HG02623 (cell line): ENCODE measurements around the gene HSPA12A.
"Not testable (repeated sequence)": the region's sequence is repeated elsewhere in the genome, so short reads cannot be mapped to it uniquely, and the experiment has no call there.

Source experiments
- ATAC-seq: cut with Tn5 transposase; IDR thresholded peaks from one replicate; pipeline ENCODE4 v1.9.1; 2021; ENCODE audit warnings: moderate library complexity; ENCODE audit not compliant: unreplicated experiment

Gene HSPA12A

GRCh38 chr10:116720241-116720643 lies 22.1 kb downstream of the HSPA12A start:
- no peak for ATAC-seq

- no peak for ATAC-seq
Measured at GRCh38 chr10:116719804-116720203, 22.6 kb downstream of the HSPA12A start.

- no peak for ATAC-seq
Measured at GRCh38 chr10:116718058-116718457, 24.3 kb downstream of the HSPA12A start.

- no peak for ATAC-seq
Measured at GRCh38 chr10:116716381-116716780, 26.0 kb downstream of the HSPA12A start.

GRCh38 chr10:116715839-116716377 lies 26.5 kb downstream of the HSPA12A start:
- ATAC-seq, result no peak

- ATAC-seq, result no peak
Measured at GRCh38 chr10:116715341-116715740, 27.0 kb downstream of the HSPA12A start.

- no peak for ATAC-seq
Measured at GRCh38 chr10:116713846-116714245, 28.5 kb downstream of the HSPA12A start.

- ATAC-seq, result no peak
Measured at GRCh38 chr10:116712989-116713543, 29.3 kb downstream of the HSPA12A start.

- no peak for ATAC-seq
Measured at GRCh38 chr10:116712519-116712918, 29.8 kb downstream of the HSPA12A start.

- ATAC-seq, result not testable (repeated sequence)
Measured at GRCh38 chr10:116711803-116712202, 30.6 kb downstream of the HSPA12A start.

GRCh38 chr10:116710076-116710475 lies 32.3 kb downstream of the HSPA12A start:
- no peak for ATAC-seq

GRCh38 chr10:116708877-116709276 lies 33.5 kb downstream of the HSPA12A start:
- no peak for ATAC-seq

- no peak for ATAC-seq
Measured at GRCh38 chr10:116708391-116708821, 34.0 kb downstream of the HSPA12A start.

- no peak for ATAC-seq
Measured at GRCh38 chr10:116707981-116708380, 34.4 kb downstream of the HSPA12A start.

GRCh38 chr10:116706281-116706680 lies 36.1 kb downstream of the HSPA12A start:
- no peak for ATAC-seq

GRCh38 chr10:116705498-116705897 lies 36.9 kb downstream of the HSPA12A start:
- no peak for ATAC-seq

GRCh38 chr10:116704926-116705325 lies 37.4 kb downstream of the HSPA12A start:
- ATAC-seq, result no peak

- ATAC-seq, result no peak
Measured at GRCh38 chr10:116702165-116702564, 40.2 kb downstream of the HSPA12A start.

GRCh38 chr10:116699471-116700150 lies 42.8 kb downstream of the HSPA12A start:
- no peak for ATAC-seq

- ATAC-seq, result no peak
Measured at GRCh38 chr10:116699049-116699448, 43.3 kb downstream of the HSPA12A start.

GRCh38 chr10:116698364-116698763 lies 44.0 kb downstream of the HSPA12A start:
- ATAC-seq, result no peak

GRCh38 chr10:116697816-116698215 lies 44.5 kb downstream of the HSPA12A start:
- ATAC-seq, result no peak
